H1 (cell line): ENCODE measurements around the gene COL19A1. TPM values are rescaled to one million over a fixed set of nuclear protein-coding genes. Genes with fewer than 3 reads are reported as not detected.

Experiments
- CTCF ChIA-PET: fragments of 300-600 bp; sonication (Branson Sonifier 250); formaldehyde crosslinking; loops from one replicate; lab custom pipeline; 2021; ENCODE audit not compliant: partially characterized antibody; lab: Charles Lee
- POLR2A ChIA-PET: fragments of 300-600 bp; sonication (Branson Sonifier 250); formaldehyde crosslinking; loops from one replicate; lab custom pipeline; 2021; ENCODE audit warnings: inconsistent platforms; ENCODE audit not compliant: partially characterized antibody; lab: Charles Lee
- DNase-seq, 2 experiments: peaks; one replicate each; pipeline versions ENCODE4 v3.0.0 to v3.0.0-alpha.2; 2010 to 2022; ENCODE audit warnings: low spot score in 2 of 2, low read depth in 1 of 2, mixed read lengths in 1 of 2
- FAIRE-seq: peaks from 2 replicates; lab custom pipeline; 2011; peaks lifted over from hg19 to GRCh38; lab: Jason Lieb, UNC
- H2AFZ ChIP-seq: 2 replicates; pipeline ENCODE4 v1.8.1; 2012; ENCODE audit warnings: low read length, inconsistent platforms
- H2AK5ac ChIP-seq: 2 replicates; pipeline ENCODE4 v1.6.1; 2013; ENCODE audit warnings: low read depth, low read length
- H2BK120ac ChIP-seq: replicated peaks from 2 replicates; pipeline ENCODE3; 2013; ENCODE audit warnings: low read depth, low read length, inconsistent platforms
- H2BK12ac ChIP-seq: 2 replicates; pipeline ENCODE4 v1.6.1; 2013; ENCODE audit warnings: low read depth, low read length
- H2BK15ac ChIP-seq: 2 replicates; pipeline ENCODE4 v1.6.1; 2013; ENCODE audit warnings: low read length
- H2BK20ac ChIP-seq: 2 replicates; pipeline ENCODE4 v1.6.1; 2013; ENCODE audit warnings: low read length
- H2BK5ac ChIP-seq: 2 replicates; pipeline ENCODE4 v1.6.1; 2013; ENCODE audit warnings: low read depth, low read length
- H3K14ac ChIP-seq: 2 replicates; pipeline ENCODE4 v1.6.1; 2013; ENCODE audit warnings: inconsistent platforms; ENCODE audit not compliant: insufficient read length
- H3K18ac ChIP-seq: 2 replicates; pipeline ENCODE4 v1.6.1; 2013; ENCODE audit warnings: low read length; ENCODE audit errors: extremely low read depth
- H3K23ac ChIP-seq: 2 replicates; pipeline ENCODE4 v1.6.1; 2013; ENCODE audit warnings: inconsistent platforms; ENCODE audit not compliant: insufficient read length
- H3K23me2 ChIP-seq: 2 replicates; pipeline ENCODE4 v1.6.1; 2013; ENCODE audit warnings: low read depth, low read length
- H3K27ac ChIP-seq: 2 replicates; pipeline ENCODE4 v1.6.1; 2011; ENCODE audit warnings: low read depth, low read length, inconsistent platforms
- H3K27me3 ChIP-seq, 4 experiments: replicated peaks in 1 of 4; 1 replicate in 1 of 4; 2 replicates in 3 of 4; pipeline versions ENCODE4 v1.6.1 to v1.8.1; 2011 to 2013; ENCODE audit warnings: low read length in 3 of 4, mild to moderate bottlenecking in 3 of 4, inconsistent platforms in 2 of 4, mixed read lengths in 2 of 4, moderate library complexity in 1 of 4; ENCODE audit not compliant: control insufficient read depth in 3 of 4, insufficient read depth in 3 of 4; ENCODE audit errors: extremely low read depth in 1 of 4
- H3K36me3 ChIP-seq, 4 experiments: 2 replicates each; pipeline versions ENCODE4 v1.6.1 to v1.8.1; 2011 to 2013; ENCODE audit warnings: mild to moderate bottlenecking in 4 of 4, low read length in 3 of 4, moderate library complexity in 2 of 4, control low read depth in 1 of 4, inconsistent platforms in 1 of 4; ENCODE audit not compliant: insufficient read depth in 4 of 4, control insufficient read depth in 2 of 4
- H3K4ac ChIP-seq: replicated peaks from 2 replicates; pipeline ENCODE3; 2013; ENCODE audit warnings: low read length, low read depth, mixed read lengths, inconsistent platforms; ENCODE audit not compliant: insufficient read length
- H3K4me1 ChIP-seq, 4 experiments: replicated peaks in 1 of 4; 1 replicate in 1 of 4; 2 replicates in 3 of 4; pipeline versions ENCODE4 v1.6.1 to v1.8.1; 2011 to 2013; ENCODE audit warnings: low read length in 3 of 4, inconsistent platforms in 2 of 4, mixed read lengths in 1 of 4; ENCODE audit not compliant: insufficient read depth in 4 of 4, control insufficient read depth in 3 of 4
- H3K4me2 ChIP-seq, 2 experiments: 2 replicates each; pipeline versions ENCODE4 v1.6.1 to v1.8.1; 2011 to 2013; ENCODE audit warnings: low read depth in 2 of 2, low read length in 2 of 2, control low read depth in 1 of 2, inconsistent platforms in 1 of 2, mild to moderate bottlenecking in 1 of 2; ENCODE audit not compliant: insufficient read depth in 1 of 2
- H3K4me3 ChIP-seq, 4 experiments: fragments of 200-600, 300-600 bp in 1 of 4; sonication (generic), shearing (Covaris generic), sonication (Bioruptor Twin) in 1 of 4; 2 replicates each; pipeline versions ENCODE4 v1.5.1 to v1.8.1; 2011 to 2016; ENCODE audit warnings: low read length in 4 of 4, low read depth in 3 of 4, control low read depth in 2 of 4, inconsistent platforms in 2 of 4, mild to moderate bottlenecking in 2 of 4, mixed read lengths in 1 of 4, moderate library complexity in 1 of 4; ENCODE audit not compliant: insufficient read depth in 2 of 4; ENCODE audit errors: extremely low read depth in 1 of 4
- H3K56ac ChIP-seq: replicated peaks from 2 replicates; pipeline ENCODE3; 2013; ENCODE audit warnings: low read depth, mild to moderate bottlenecking, mixed read lengths, low read length, inconsistent platforms; ENCODE audit not compliant: insufficient read length
- H3K79me1 ChIP-seq: 2 replicates; pipeline ENCODE4 v1.6.1; 2013; ENCODE audit warnings: low read depth, low read length, control low read depth
- H3K79me2 ChIP-seq, 2 experiments: 2 replicates each; pipeline versions ENCODE4 v1.6.1 to v1.8.1; 2012 to 2013; ENCODE audit warnings: low read length in 2 of 2, mild to moderate bottlenecking in 2 of 2, inconsistent platforms in 1 of 2; ENCODE audit not compliant: insufficient read depth in 2 of 2, control insufficient read depth in 1 of 2
- H3K9ac ChIP-seq, 4 experiments: replicated peaks in 1 of 4; 1 replicate in 1 of 4; 2 replicates in 3 of 4; pipeline versions ENCODE4 v1.6.1 to v1.8.1; 2011 to 2013; ENCODE audit warnings: low read depth in 3 of 4, low read length in 3 of 4, control low read depth in 2 of 4, mild to moderate bottlenecking in 2 of 4, moderate library complexity in 2 of 4, inconsistent platforms in 1 of 4; ENCODE audit errors: extremely low read depth in 1 of 4
- H3K9me3 ChIP-seq, 2 experiments: 2 replicates each; pipeline versions ENCODE4 v1.6.1 to v1.8.1; 2012 to 2013; ENCODE audit warnings: mild to moderate bottlenecking in 2 of 2, moderate library complexity in 2 of 2, control low read depth in 1 of 2, inconsistent platforms in 1 of 2, low read depth in 1 of 2, low read length in 1 of 2, mixed read lengths in 1 of 2; ENCODE audit not compliant: insufficient read depth in 2 of 2
- H4K20me1 ChIP-seq, 2 experiments: replicated peaks in 1 of 2; 2 replicates each; pipeline versions ENCODE3 to v1.8.1; 2011 to 2013; ENCODE audit warnings: inconsistent platforms in 2 of 2, low read length in 2 of 2, mild to moderate bottlenecking in 1 of 2; ENCODE audit not compliant: insufficient read depth in 2 of 2, control insufficient read depth in 1 of 2
- H4K5ac ChIP-seq: 2 replicates; pipeline ENCODE4 v1.6.1; 2013; ENCODE audit warnings: low read length, low read depth, mixed read lengths, inconsistent platforms; ENCODE audit not compliant: insufficient read length
- H4K8ac ChIP-seq: 2 replicates; pipeline ENCODE4 v1.8.0; 2013; ENCODE audit warnings: mild to moderate bottlenecking, moderate library complexity, low read length, inconsistent platforms; ENCODE audit not compliant: insufficient read depth; ENCODE audit errors: extremely low read depth
- H4K91ac ChIP-seq: replicated peaks from 2 replicates; pipeline ENCODE3; 2013; ENCODE audit warnings: low read length, mixed read lengths, inconsistent platforms; ENCODE audit not compliant: insufficient read length
- ASH2L ChIP-seq: fragments of 200-600, 300-600 bp; sonication (generic); IDR thresholded peaks from one replicate; pipeline ENCODE4 v1.7.1; 2017; ENCODE audit warnings: low read length
- BACH1 ChIP-seq: IDR thresholded peaks from 2 replicates; pipeline ENCODE4 v1.6.1; 2012; ENCODE audit warnings: low read length, improper control_type of control experiment
- BRCA1 ChIP-seq: IDR thresholded peaks from 2 replicates; pipeline ENCODE4 v1.6.1; 2012; ENCODE audit warnings: low read depth, low read length, improper control_type of control experiment
- CBX5 ChIP-seq: fragments of 300-800, 300-1000 bp; sonication (generic); IDR thresholded peaks from 2 replicates; pipeline ENCODE4 v1.7.1; 2016; ENCODE audit warnings: antibody characterized with exemption, low read length, low read depth
- CREB1 ChIP-seq: IDR thresholded peaks from 2 replicates; pipeline ENCODE4 v1.6.1; 2012; ENCODE audit warnings: inconsistent platforms
- EGR1 ChIP-seq: IDR thresholded peaks from 2 replicates; pipeline ENCODE4 v1.6.1; 2011; ENCODE audit warnings: low read depth, low read length, borderline replicate concordance
- EP300 ChIP-seq, 2 experiments: IDR thresholded peaks; 1 replicate in 1 of 2; 2 replicates in 1 of 2; pipeline ENCODE4 v1.6.1; 2011 to 2012; ENCODE audit warnings: low read depth in 2 of 2, low read length in 2 of 2, mild to moderate bottlenecking in 2 of 2, borderline replicate concordance in 1 of 2, inconsistent platforms in 1 of 2, moderate library complexity in 1 of 2
- EZH2 ChIP-seq: fragments of 200-600 bp; sonication (generic); IDR thresholded peaks from 2 replicates; pipeline ENCODE4 v1.7.1; 2012; ENCODE audit warnings: low read depth, mild to moderate bottlenecking, moderate library complexity, low read length, inconsistent platforms; ENCODE audit not compliant: severe bottlenecking
- GTF2F1 ChIP-seq: IDR thresholded peaks from 2 replicates; pipeline ENCODE4 v1.6.1; 2012; ENCODE audit warnings: low read depth, low read length, improper control_type of control experiment, borderline replicate concordance
- HDAC6 ChIP-seq: IDR thresholded peaks from one replicate; pipeline ENCODE4 v1.7.1; 2012; ENCODE audit warnings: low read depth, mild to moderate bottlenecking, inconsistent platforms, low read length, moderate library complexity
- JUN ChIP-seq: IDR thresholded peaks from 2 replicates; pipeline ENCODE4 v1.6.1; 2011; ENCODE audit warnings: low read depth, mild to moderate bottlenecking, improper control_type of control experiment, low read length
- NRF1 ChIP-seq: IDR thresholded peaks from 2 replicates; pipeline ENCODE4 v1.6.1; 2011; ENCODE audit warnings: mild to moderate bottlenecking, low read depth, low read length, improper control_type of control experiment
- POLR2A ChIP-seq, 2 experiments: IDR thresholded peaks; 1 replicate in 1 of 2; 2 replicates in 1 of 2; pipeline ENCODE4 v1.6.1; 2011; ENCODE audit warnings: low read depth in 2 of 2, low read length in 2 of 2, mild to moderate bottlenecking in 2 of 2; ENCODE audit errors: control extremely low read depth in 1 of 2
- POU5F1 ChIP-seq: IDR thresholded peaks from 2 replicates; pipeline ENCODE4 v1.6.1; 2011; ENCODE audit warnings: low read depth, mild to moderate bottlenecking, low read length, moderate library complexity
- YY1 ChIP-seq: IDR thresholded peaks from 2 replicates; pipeline ENCODE4 v1.6.1; 2011; ENCODE audit warnings: low read depth, mild to moderate bottlenecking, low read length
- WGBS, 2 experiments: shearing (Covaris generic) in 1 of 2; methylation state at CpG; one replicate each; pipeline versions ENCODE4 v1.1.6 to v1.1.7; 2013 to 2015; ENCODE audit warnings: low lambda C conversion rate in 2 of 2, mixed read lengths in 2 of 2, inconsistent platforms in 1 of 2, low coverage in 1 of 2, missing lambda C conversion rate in 1 of 2; ENCODE audit not compliant: insufficient replicate concordance in 2 of 2, insufficient coverage in 1 of 2, insufficient read length in 1 of 2; ENCODE audit errors: extremely low coverage in 1 of 2, missing lambda C conversion rate in 1 of 2; 5-methylcytosine and 5-hydroxymethylcytosine counted together
- polyA plus RNA-seq, 7 experiments: library from polyadenylated mRNA; depleted of rRNA in 3 of 7; stranded (reverse) in 5 of 7; unstranded in 2 of 7; fragments of >200 nt in 5 of 7; fragments of 200-250 nt in 2 of 7; gene quantifications; 1 replicate in 5 of 7; 2 replicates in 1 of 7; 4 replicates in 1 of 7; pipeline versions ENCODE4 v1.2.1 to v1.2.3, GENCODE V29; 2011 to 2013; ENCODE audit warnings: missing spikeins in 2 of 7, mixed read lengths in 2 of 7
- total RNA-seq: library from RNA; stranded (reverse); fragmentation: NEBNext Ultra II Directional; extraction: Animal tissue kit (Norgen Biotek cat#: 25700); gene quantifications from 2 replicates; pipeline ENCODE4 v1.2.1, GENCODE V29; 2021

COL19A1 gene
- total and polyA plus RNA-seq, 2 of the 8 experiments (the other 6 are each of a cell fraction or from before 2014, with no cell fraction given): not detected

DNA sequence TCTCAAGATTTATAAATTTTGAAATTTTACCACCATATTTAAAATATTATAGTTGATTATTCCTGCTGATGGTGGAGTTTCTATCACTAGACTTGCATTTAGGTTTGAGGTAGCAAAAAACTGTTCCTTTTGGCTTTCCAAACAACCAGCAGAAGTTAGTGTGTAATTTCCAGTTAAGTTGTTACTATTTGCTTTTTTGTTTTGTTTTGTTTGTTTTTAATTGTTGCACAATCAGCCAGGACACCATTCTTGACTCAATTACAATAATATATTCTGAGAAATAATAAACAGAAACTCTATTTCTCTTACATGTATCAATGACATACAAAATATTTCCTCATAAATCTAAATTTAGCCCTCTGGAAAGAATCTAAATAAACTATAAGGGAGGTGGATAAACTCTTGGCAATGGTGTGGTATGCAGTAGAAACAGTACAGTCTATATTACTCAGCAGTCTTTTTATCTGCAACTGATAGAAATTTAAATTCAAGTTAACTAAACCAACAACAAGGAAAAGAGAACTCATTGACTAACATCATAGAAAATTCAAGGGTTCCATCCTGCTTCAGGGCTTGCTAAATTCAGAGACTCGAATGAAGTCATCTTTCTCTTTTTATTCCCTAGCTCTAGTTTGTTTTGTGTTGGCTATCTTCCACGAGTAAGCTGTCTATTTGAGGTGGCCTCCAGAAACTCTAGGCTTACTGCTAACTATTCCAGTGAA, 19.4 kb upstream of the COL19A1 start:
- DNase-seq (no peak), FAIRE-seq (no peak)
- Histone ChIP-seq H3K18ac (no peak overlapping the region), H3K9me3 (no peaks in the 10 kb centered on the region), H3K9ac (no peak overlapping the region), H2BK15ac (no peak overlapping the region), H2AK5ac (no peak overlapping the region), H3K4me3 (no peak overlapping the region), H3K4me2 (no peak overlapping the region), H3K56ac (no peak overlapping the region), H2AFZ (no peak overlapping the region), H3K79me1 (no peaks in the 10 kb centered on the region), H4K91ac (no peak overlapping the region), H3K27me3 (no peaks in the 10 kb centered on the region), H4K5ac (no peak overlapping the region), H3K27ac (no peak overlapping the region), H2BK12ac (no peak overlapping the region), H3K23me2 (no peaks in the 10 kb centered on the region), H3K14ac (no peak overlapping the region), H3K79me2 (no peaks in the 10 kb centered on the region), H3K23ac (no peak overlapping the region), H4K20me1 (no peaks in the 10 kb centered on the region), H4K8ac (no peak overlapping the region), H2BK5ac (no peak overlapping the region), H2BK120ac (no peak overlapping the region), H2BK20ac (no peak overlapping the region), H3K4ac (no peak overlapping the region), H3K4me1 (no peaks in the 10 kb centered on the region), H3K36me3 (no peaks in the 10 kb centered on the region)
- CTCF ChIA-PET: interaction anchor here (1.1 to 2.5 kb wide), 2 partner anchors 11 to 260 kb away, joined by 3 to 9 read pairs; no protein-coding TSS in a partner anchor
- no peak for TF ChIP-seq EP300 (IDR thresholded peaks at IDR 0.05; ENCODE audit: borderline replicate concordance in 1 of 2, low read depth in 2 of 2, low read length in 2 of 2)
- TF ChIP-seq HDAC6: no peak
- no peak for TF ChIP-seq EGR1
- no peak for TF ChIP-seq NRF1
- TF ChIP-seq ASH2L: no peak
- no peak for TF ChIP-seq CBX5
- no peak for TF ChIP-seq JUN
- TF ChIP-seq GTF2F1: no peak
- no peak for TF ChIP-seq BACH1
- TF ChIP-seq POLR2A (IDR thresholded peaks at IDR 0.05; ENCODE audit: control extremely low read depth in 1 of 2, low read depth in 2 of 2, low read length in 2 of 2): no peak
- no peak for TF ChIP-seq EZH2
- no peak for TF ChIP-seq POU5F1
- TF ChIP-seq YY1: no peak
- no peak for TF ChIP-seq BRCA1
- TF ChIP-seq CREB1: no peak
- POLR2A ChIA-PET: no interaction called here
- 91% methylated on average over 2 of the region's 2 CpGs; no CpG with 5 or more reads in 1 of the 2 experiments for WGBS, 2 experiments
